SKM-1 treated with dmso at 0.1 percent for 144 hours (cell line): ENCODE results near the gene PAQR7.
"Not testable (repeated sequence)": the region's sequence is repeated elsewhere in the genome, so short reads cannot be mapped to it uniquely, and the experiment has no call there.

ENCODE experiments used
- DNase-seq: peaks from one replicate; lab custom pipeline; 2025; ENCODE audit not compliant: unreplicated experiment; lab: John Stamatoyannopoulos, UW

The PAQR7 gene

GRCh38 chr1:25854554-25854953 lies 21.0 kb downstream of the PAQR7 start:
- DNase-seq, result no peak

DNA sequence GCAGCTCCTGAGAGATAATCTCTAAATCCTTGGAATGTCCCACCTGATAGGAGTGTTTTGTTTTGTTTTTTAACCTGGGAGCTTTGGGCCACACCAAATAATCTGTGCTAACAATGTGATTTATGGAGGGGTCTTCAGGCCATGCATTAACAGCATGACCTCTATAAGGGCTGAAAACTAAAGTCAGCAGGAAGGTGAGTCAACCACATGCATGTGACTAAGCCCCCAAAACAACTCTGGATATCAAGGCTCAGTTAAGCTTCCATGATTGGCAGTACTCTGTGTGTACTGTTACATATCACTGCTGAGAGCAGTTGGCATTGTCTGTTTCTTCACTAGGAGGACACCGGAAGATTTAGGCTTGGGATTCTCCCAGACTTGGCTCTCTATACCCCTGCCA lies 27.0 kb downstream of the PAQR7 start:
- DNase-seq, result no peak

- no peak for DNase-seq
Observed at GRCh38 chr1:25847929-25848328, 27.6 kb downstream of the PAQR7 start.

DNA sequence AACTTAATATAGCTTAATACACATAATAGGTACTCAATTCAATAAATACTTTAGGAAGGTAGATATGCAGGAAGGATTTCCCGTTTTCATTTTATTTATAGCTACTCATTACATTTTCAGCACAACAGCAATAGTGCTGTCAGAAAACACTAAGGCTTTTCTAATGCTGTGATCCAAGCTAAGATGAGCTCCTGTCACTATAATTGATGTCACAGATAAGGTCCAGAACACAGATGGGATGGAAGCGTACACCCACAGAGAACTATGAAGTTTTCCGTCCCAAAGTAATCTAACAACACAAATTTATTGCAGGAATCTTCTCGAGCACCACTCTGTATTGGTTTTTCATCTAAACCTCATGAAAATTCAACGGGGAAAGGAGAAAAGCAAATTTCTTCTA lies 29.8 kb downstream of the PAQR7 start:
- DNase-seq, result no peak

DNA sequence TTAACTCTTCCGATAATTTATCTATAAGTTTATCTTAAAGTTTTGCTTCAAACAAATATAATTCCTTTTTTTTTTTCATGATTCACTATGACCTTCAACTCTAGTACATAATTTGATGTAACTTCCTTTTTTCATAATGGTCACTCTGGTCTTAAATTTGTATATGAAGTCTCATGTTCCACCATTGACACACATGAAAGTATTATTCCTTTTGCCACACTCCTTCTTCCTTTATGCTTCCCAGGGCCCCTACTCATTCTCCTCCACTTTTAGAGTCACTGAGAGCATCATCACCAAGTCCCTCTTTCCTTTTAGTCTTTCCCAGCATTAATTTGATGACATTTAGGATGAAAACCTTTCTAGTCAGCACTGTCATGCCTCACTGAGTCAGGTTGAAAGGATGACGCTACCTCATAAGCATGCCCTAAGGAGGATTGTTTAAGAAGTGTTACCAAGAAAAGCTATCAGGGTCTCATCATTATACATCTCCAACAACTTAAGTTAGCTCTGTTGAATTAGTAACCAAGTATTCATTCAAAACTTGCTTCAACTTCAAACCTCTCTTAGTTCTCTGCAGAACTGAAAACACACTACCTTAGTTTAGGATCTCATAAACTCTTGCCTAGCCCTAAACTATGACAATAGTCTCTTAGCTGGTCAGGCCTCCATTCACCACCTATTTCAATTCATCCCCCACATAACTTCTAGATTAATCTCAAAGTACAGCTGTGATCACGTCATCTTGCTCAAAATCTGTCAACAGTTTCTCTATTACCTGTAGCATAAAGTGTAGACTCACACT lies 30.8 kb downstream of the PAQR7 start:
- no peak for DNase-seq

- DNase-seq, result no peak
Observed at GRCh38 chr1:25843483-25843882, 32.0 kb downstream of the PAQR7 start.

GRCh38 chr1:25839808-25840207 lies 35.7 kb downstream of the PAQR7 start:
- not testable (repeated sequence) for DNase-seq

DNA sequence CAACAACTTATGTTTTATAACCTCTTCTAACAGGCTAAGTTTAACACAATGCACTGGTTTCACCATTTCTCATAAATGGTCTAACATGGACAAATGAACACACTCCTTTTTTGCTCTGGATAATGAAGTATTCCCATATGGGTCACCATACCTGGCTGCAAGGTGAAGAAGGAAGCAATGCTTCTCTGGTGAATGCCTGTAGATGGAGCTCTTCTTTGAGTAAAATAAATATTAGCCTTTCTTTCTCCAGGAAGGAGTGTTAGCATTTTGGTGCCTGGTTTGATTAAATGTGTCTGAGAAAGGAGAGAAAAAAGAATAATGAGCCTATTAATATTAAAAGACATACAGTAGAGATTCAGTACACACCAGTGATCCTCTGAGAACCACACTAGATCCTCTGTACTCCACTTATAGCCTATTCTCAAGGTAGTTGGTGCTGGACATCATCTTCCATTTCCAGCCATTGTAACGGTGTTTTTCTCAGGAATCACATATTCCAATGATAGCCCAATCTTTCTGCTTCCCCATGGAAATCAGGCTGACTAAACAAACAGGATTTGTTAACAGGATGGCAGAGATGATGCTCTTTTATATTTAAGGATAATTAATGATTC lies 38.1 kb downstream of the PAQR7 start:
- DNase-seq, result no peak

DNA sequence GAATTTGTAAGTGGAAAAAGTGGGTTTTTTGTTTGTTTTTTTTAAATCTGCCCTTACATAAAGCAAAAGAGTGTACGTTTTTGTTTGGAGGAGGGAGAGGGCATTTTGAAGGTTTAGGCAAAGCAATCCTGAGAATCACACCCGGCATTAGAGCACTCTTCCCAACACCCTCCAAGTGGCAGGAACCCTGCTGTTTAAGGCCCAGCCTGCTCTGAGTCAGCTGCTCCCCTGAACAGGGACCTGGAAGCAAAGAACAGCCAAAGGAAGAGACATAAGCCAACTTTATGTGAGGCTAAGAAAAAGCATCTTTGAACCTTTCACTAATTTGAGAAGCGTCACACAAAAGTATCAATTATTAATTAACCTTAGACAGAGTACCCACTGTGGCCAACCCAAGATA lies 38.8 kb downstream of the PAQR7 start:
- DNase-seq, result no peak

- DNase-seq, result no peak
Observed at GRCh38 chr1:25834894-25835293, 40.6 kb downstream of the PAQR7 start.

GRCh38 chr1:25833158-25833557 lies 42.4 kb downstream of the PAQR7 start:
- DNase-seq, result no peak

DNA sequence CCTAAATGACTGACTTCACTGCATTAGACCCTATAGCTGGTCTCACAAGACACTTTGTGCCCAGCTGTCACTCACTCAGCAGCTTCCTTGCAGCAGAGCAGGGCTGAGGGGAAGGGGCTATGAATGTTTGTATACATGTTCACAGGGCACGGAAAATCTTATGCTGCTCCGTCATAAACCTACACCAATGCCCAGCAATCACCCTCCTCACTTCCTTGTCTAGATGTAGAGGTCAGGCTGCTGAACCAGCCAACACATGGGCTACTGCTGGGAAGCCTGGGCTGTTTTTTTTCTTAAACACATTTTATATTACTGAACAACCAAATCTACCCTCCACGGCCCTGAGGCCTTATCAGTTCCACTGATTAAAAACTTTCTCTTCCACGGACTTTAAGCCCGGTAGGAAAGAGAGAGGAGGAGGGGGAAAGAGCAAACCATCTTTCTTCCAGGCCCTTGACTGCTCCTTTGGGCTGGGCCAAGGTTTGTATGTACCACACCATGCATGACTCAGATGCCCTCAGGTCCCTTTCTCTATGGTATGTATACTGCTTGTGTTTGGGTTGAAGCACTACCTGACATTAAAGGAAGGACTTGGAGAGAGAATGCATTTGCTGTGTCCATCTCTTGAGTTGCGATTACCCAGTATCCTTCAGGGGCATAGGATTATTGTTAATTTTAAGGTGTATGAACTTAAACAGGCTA lies 43.0 kb downstream of the PAQR7 start:
- no peak for DNase-seq

DNA sequence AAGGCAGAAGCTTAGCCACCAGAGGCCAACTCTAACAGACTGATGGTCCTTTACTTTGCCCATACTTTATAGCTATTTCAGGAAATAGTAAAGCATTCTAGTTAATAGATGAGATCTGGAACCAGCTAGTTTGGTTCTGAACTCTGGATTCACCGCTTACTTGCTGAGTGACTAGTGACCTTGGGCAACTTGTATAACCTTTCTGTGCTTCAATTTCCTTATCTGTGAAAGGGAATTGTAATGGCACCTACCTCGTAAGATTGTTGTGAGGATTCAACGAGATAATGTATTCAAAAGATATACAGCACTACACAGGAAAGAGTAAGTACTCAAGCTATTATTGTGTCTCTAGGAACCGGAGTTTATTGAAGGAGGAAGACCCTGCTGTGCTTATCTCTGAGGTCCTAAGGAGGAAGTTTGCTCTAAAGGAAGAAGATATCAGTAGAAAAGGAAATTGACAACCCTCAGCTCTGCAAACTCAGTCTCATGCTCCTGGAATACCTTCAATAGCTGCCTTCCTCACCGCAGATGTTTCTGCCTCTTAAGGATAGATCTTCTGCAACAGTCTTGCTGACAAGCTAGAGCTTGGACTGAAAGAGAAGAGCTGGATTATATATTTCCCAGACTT lies 43.8 kb downstream of the PAQR7 start:
- DNase-seq, result peak; percentile 38

DNA sequence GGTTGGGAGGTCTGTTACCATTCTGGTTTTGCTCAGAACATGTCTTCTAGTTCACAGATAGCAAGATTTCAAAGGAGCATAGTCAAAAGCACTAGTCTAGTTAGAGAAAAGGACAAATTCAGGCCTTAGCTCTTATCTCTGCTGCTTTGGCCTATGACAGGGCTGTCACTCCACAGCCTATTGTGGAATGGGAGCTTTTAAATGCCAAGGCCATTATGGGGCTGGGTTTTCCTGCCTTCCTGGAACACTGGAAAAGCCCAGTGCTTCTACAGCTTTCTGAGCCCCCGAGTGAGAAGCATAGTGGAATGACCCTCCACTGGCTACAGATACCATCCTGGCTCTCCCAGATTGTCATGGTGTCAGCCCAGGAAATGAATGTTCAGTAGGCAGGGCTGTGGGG lies 46.5 kb downstream of the PAQR7 start:
- no peak for DNase-seq

GRCh38 chr1:25828491-25828890 lies 47.0 kb downstream of the PAQR7 start:
- no peak for DNase-seq

DNA sequence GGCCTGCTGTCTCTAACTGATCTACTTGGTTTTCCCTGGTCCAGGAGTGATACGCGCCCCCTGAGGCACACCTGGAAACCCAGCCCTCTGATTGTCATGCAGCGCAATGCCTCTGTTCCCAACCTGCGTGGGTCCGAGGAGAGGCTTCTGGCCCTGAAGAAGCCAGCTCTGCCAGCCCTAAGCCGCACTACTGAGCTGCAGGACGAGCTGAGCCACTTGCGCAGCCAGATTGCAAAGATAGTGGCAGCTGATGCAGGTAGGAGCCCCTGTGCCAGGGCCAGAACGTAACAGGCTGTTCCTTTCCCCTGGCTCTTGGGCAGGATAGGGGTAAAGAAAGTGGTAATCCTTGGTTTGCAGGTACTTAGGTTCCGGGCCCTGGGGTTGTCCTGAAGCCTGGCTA lies 48.9 kb downstream of the PAQR7 start:
- no peak for DNase-seq

- no peak for DNase-seq
Observed at GRCh38 chr1:25825605-25826004, 49.9 kb downstream of the PAQR7 start.

DNA sequence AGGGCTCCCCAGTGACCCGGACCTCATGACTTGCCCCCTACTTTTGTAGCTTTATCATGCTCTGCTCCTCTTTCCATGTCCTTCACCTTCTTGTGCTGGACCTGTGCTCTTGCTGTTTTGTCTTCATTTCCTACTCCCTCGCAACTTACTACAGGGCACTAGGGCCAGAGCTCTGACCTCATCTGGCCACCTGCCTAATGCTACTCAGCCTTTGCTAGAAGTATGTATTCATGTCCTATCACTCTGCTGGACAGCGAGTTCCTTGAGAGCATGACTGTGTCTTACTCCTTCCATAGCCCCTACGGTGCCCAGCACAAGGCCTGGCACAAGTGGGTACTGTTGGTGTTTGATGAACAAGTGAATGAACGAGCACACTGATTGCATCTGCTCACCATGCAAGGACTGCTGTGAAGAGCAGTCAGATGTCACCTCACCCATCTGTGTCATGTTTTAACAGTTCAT lies 53.8 kb downstream of the PAQR7 start:
- DNase-seq, result no peak

- DNase-seq, result peak; percentile 14
Observed at GRCh38 chr1:25821112-25821476, 54.4 kb downstream of the PAQR7 start.

- DNase-seq, result peak; percentile 54
Observed at GRCh38 chr1:25820247-25821111, 55.0 kb downstream of the PAQR7 start.
